CD4-positive, alpha-beta memory T cell (primary cell): ENCODE measurements around the gene CRYBA4. TPM values are rescaled to one million over a fixed set of nuclear protein-coding genes. Genes with fewer than 3 reads are reported as not detected.

Experiments
- CTCF ChIA-PET: fragments of 350-600 bp; sonication (Branson Sonifier 250); formaldehyde crosslinking; loops from one replicate; lab custom pipeline; 2021; ENCODE audit warnings: inconsistent platforms; ENCODE audit not compliant: partially characterized antibody; lab: Charles Lee
- POLR2A ChIA-PET: fragments of 350-600 bp; sonication (Branson Sonifier 250); formaldehyde crosslinking; loops from one replicate; lab custom pipeline; 2021; ENCODE audit not compliant: partially characterized antibody; lab: Charles Lee
- DNase-seq, 5 donors: peaks; one replicate each; pipeline versions ENCODE4 v3.0.0 to v3.0.0-alpha.2; 2020 to 2022; ENCODE audit warnings: mixed read lengths in 1 of 5
- H3K27ac ChIP-seq: one replicate; pipeline ENCODE4 v1.7.0; 2013; ENCODE audit warnings: low read depth, low read length
- H3K27me3 ChIP-seq: 2 replicates; pipeline ENCODE4 v1.7.0; 2013; ENCODE audit warnings: mild to moderate bottlenecking, low read length, moderate library complexity; ENCODE audit not compliant: insufficient read depth
- H3K36me3 ChIP-seq: 2 replicates; pipeline ENCODE4 v1.7.0; 2013; ENCODE audit warnings: mild to moderate bottlenecking, low read length, moderate library complexity; ENCODE audit not compliant: insufficient read depth
- H3K4me1 ChIP-seq: 2 replicates; pipeline ENCODE4 v1.7.0; 2013; ENCODE audit warnings: mild to moderate bottlenecking, low read length, moderate library complexity; ENCODE audit not compliant: insufficient read depth
- H3K4me3 ChIP-seq, 2 donors: one replicate each; pipeline ENCODE4 v1.7.0; 2013; ENCODE audit warnings: low read length in 2 of 2, mild to moderate bottlenecking in 1 of 2
- H3K9me3 ChIP-seq, 2 donors: one replicate each; pipeline ENCODE4 v1.7.0; 2013; ENCODE audit warnings: low read length in 2 of 2, control low read depth in 1 of 2; ENCODE audit not compliant: control insufficient read depth in 1 of 2
- H3K27ac Mint-ChIP-seq, 7 donors: one replicate each; pipeline ENCODE4 v1.8.0; 2020 to 2021; ENCODE audit warnings: mixed read lengths in 7 of 7, mild to moderate bottlenecking in 6 of 7, inconsistent platforms in 3 of 7, moderate library complexity in 3 of 7
- H3K27me3 Mint-ChIP-seq, 2 donors: one replicate each; pipeline ENCODE4 v1.8.0; 2020 to 2021; ENCODE audit warnings: mixed read lengths in 2 of 2
- H3K36me3 Mint-ChIP-seq, 2 donors: one replicate each; pipeline ENCODE4 v1.8.0; 2020 to 2021; ENCODE audit warnings: mixed read lengths in 2 of 2, inconsistent platforms in 1 of 2, mild to moderate bottlenecking in 1 of 2
- H3K4me1 Mint-ChIP-seq, 4 donors: one replicate each; pipeline ENCODE4 v1.8.0; 2020 to 2021; ENCODE audit warnings: mixed read lengths in 4 of 4, mild to moderate bottlenecking in 1 of 4
- H3K4me3 Mint-ChIP-seq, 8 donors: one replicate each; pipeline ENCODE4 v1.8.0; 2020 to 2021; ENCODE audit warnings: mixed read lengths in 8 of 8, mild to moderate bottlenecking in 7 of 8, moderate library complexity in 6 of 8, inconsistent platforms in 3 of 8
- H3K9me3 Mint-ChIP-seq, 8 donors: one replicate each; pipeline ENCODE4 v1.8.0; 2020 to 2021; ENCODE audit warnings: mixed read lengths in 8 of 8, mild to moderate bottlenecking in 5 of 8, inconsistent platforms in 3 of 8, moderate library complexity in 1 of 8
- intact Hi-C: fragments of 100-400 bp; cut with micrococcal nuclease; formaldehyde crosslinking; loops from one replicate; pipeline ENCODE4 v1.15.1; 2023
- polyA plus RNA-seq, 2 donors: library from polyadenylated mRNA; unstranded; fragments of 300-500 nt; fragmentation: Illumina TruSeq; gene quantifications; one replicate each; pipeline ENCODE4 v1.2.3, GENCODE V29; 2021
- total RNA-seq, 2 experiments: library from RNA; stranded (reverse); gene quantifications; one replicate each; pipeline ENCODE4 v1.2.3, GENCODE V29; 2021

CRYBA4 gene
- total and polyA plus RNA-seq, 4 experiments from 2014 or later = not detected

DNA sequence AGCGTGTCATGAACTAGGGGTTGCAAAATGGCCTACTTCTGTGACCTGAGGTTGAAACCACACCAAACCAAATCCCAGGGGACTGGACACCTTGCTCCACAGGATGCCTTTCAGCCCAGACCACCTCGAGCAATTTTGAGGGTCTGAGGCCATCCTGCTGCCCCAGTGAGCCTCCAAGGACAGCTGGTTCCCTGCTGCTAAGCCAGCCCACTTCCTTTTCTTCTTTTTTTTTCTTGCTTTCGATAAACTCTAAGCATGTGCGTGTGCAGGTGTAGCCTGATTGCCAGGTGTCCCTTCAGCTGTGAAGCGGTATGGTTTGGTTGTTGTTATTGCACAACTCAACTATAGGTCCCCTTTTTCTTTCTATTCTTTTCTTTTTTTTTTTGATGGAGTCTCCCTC, 6.6 kb upstream of the CRYBA4 start:
- no peak overlapping the region for H3K4me3 Mint-ChIP-seq
- H3K9me3 Mint-ChIP-seq = peaks cover 0 to 2% (median 0%) of the 10 kb centered on the region in 8 donors
- H3K9me3 ChIP-seq = no peaks in the 10 kb centered on the region
- H3K36me3 Mint-ChIP-seq = no peaks in the 10 kb centered on the region
- H3K4me1 Mint-ChIP-seq = peaks cover 8 to 18% (median 9%) of the 10 kb centered on the region in 4 donors
- no peaks in the 10 kb centered on the region for H3K36me3 ChIP-seq
- DNase-seq = no peak
- ChIA-PET POLR2A (no interaction called here), CTCF (no interaction called here)
- intact Hi-C loops = no loop called here
- H3K4me3 ChIP-seq = no peak overlapping the region
- H3K27me3 ChIP-seq = no peaks in the 10 kb centered on the region
- no peak overlapping the region for H3K27ac Mint-ChIP-seq
- H3K27me3 Mint-ChIP-seq = peaks cover 0 to 3% of the 10 kb centered on the region in 2 donors
- peaks cover 10% of the 10 kb centered on the region for H3K4me1 ChIP-seq
- no peak overlapping the region for H3K27ac ChIP-seq

DNA sequence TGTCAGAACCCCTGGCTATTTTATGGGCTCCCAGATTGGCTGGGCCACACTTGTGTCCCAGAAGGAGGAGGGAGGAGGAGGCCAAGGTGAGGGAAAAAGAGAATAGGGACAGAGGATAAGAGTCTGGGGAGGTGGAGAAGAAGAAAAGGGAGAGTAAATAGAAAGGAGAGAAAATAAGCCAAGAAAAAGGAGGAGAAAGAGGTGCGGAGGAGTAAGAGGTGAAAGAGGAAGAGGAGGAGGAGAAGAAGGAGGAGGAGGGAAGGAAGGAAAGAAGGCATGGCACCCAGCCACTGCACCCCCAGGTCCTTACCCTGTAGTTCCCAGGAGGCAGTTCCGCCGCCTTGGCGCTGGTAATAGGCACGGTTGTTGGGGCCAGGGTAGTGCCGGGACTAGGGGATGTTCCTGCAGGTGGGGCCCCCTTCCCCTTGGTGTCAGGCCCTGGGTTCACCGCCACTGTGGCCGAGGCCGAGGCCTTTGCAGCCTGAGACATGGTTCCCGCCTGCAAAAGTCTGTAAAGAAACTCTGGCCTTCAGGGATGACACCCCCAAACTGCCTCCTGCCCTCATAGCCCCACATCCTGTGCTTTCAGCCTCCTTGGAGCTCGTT, 5.8 kb upstream of the CRYBA4 start:
- H3K4me1 ChIP-seq = peaks cover 3% of the 10 kb centered on the region
- no peaks in the 10 kb centered on the region for H3K36me3 Mint-ChIP-seq
- H3K9me3 Mint-ChIP-seq = peaks cover 0 to 2% (median 0%) of the 10 kb centered on the region in 8 donors
- ChIA-PET CTCF (no interaction called here), POLR2A (interaction anchor here (0.7 kb wide), 1 partner anchor 23 kb away, joined by 3 read pairs; no protein-coding TSS in a partner anchor)
- H3K36me3 ChIP-seq = no peaks in the 10 kb centered on the region
- no peak overlapping the region for H3K4me3 ChIP-seq
- H3K4me1 Mint-ChIP-seq = peaks cover under 1 to 10% (median 3%) of the 10 kb centered on the region in 4 donors
- no peak overlapping the region for H3K4me3 Mint-ChIP-seq
- intact Hi-C loops = no loop called here
- H3K27me3 ChIP-seq = no peaks in the 10 kb centered on the region
- peaks cover 0 to 3% of the 10 kb centered on the region in 2 donors for H3K27me3 Mint-ChIP-seq
- no peak overlapping the region for H3K27ac Mint-ChIP-seq
- DNase-seq = no peak
- H3K9me3 ChIP-seq = no peaks in the 10 kb centered on the region
- H3K27ac ChIP-seq = no peak overlapping the region

- H3K4me3 ChIP-seq = no peak overlapping the region
- H3K27me3 ChIP-seq = no peaks in the 10 kb centered on the region
- H3K27ac Mint-ChIP-seq = peak overlapping the region in 1 of 7 donors; percentile 6
- no peak overlapping the region for H3K27ac ChIP-seq
- no peaks in the 10 kb centered on the region for H3K36me3 Mint-ChIP-seq
- peaks cover 0 to 2% (median 0%) of the 10 kb centered on the region in 8 donors for H3K9me3 Mint-ChIP-seq
- H3K4me3 Mint-ChIP-seq = no peak overlapping the region
- H3K4me1 ChIP-seq = no peaks in the 10 kb centered on the region
- H3K9me3 ChIP-seq = no peaks in the 10 kb centered on the region
- CTCF ChIA-PET = no interaction called here
- no peaks in the 10 kb centered on the region for H3K36me3 ChIP-seq
- H3K4me1 Mint-ChIP-seq = peaks cover 0 to 10% (median 3%) of the 10 kb centered on the region in 4 donors
- intact Hi-C loops = no loop called here
- POLR2A ChIA-PET = interaction anchor here (0.7 kb wide), 1 partner anchor 24 kb away, joined by 3 read pairs; no protein-coding TSS in a partner anchor
- peaks cover 0 to 3% of the 10 kb centered on the region in 2 donors for H3K27me3 Mint-ChIP-seq
- no peak for DNase-seq
Measured at GRCh38 chr22:26616650-26617049, 5.1 kb upstream of the CRYBA4 start.

GRCh38 chr22:26617271-26618199, 4.2 kb upstream of the CRYBA4 start, which contains the start of gene CRYBB1:
Gene CRYBB1 (minus strand): TSS chr22:26618027. CDS start chr22:26616319, 1,708 bp downstream.
- CTCF ChIA-PET = no interaction called here
- H3K36me3 Mint-ChIP-seq = no peaks in the 10 kb centered on the region
- no peaks in the 10 kb centered on the region for H3K36me3 ChIP-seq
- DNase-seq = no peak
- H3K9me3 ChIP-seq = no peaks in the 10 kb centered on the region
- peaks cover 0 to 2% (median 0%) of the 10 kb centered on the region in 8 donors for H3K9me3 Mint-ChIP-seq
- intact Hi-C loops = no loop called here
- POLR2A ChIA-PET = no interaction called here
- H3K4me3 Mint-ChIP-seq = no peak within 1 kb of the TSS
- H3K27ac Mint-ChIP-seq = peak within 1 kb of the TSS in 4 of 7 donors; percentile 41 to 88 (median 58)
- peaks cover 0 to 9% (median 3%) of the 10 kb centered on the region in 4 donors for H3K4me1 Mint-ChIP-seq
- H3K27ac ChIP-seq = no peak within 1 kb of the TSS
- no peaks in the 10 kb centered on the region for H3K27me3 ChIP-seq
- peaks cover 0 to 3% of the 10 kb centered on the region in 2 donors for H3K27me3 Mint-ChIP-seq
- H3K4me1 ChIP-seq = no peaks in the 10 kb centered on the region
- H3K4me3 ChIP-seq = no peak within 1 kb of the TSS

GRCh38 chr22:26618455-26618854, 3.3 kb upstream of the CRYBA4 start:
- Histone ChIP-seq H3K27me3 (no peaks in the 10 kb centered on the region), H3K27ac (no peak overlapping the region), H3K4me1 (no peaks in the 10 kb centered on the region), H3K9me3 (no peaks in the 10 kb centered on the region), H3K36me3 (no peaks in the 10 kb centered on the region), H3K4me3 (no peak overlapping the region)
- H3K27me3 Mint-ChIP-seq = no peaks in the 10 kb centered on the region
- DNase-seq = no peak
- intact Hi-C loops = no loop called here
- no peaks in the 10 kb centered on the region for H3K9me3 Mint-ChIP-seq
- ChIA-PET POLR2A (no interaction called here), CTCF (no interaction called here)
- no peak overlapping the region for H3K4me3 Mint-ChIP-seq
- peaks cover 0 to 3% (median under 1%) of the 10 kb centered on the region in 4 donors for H3K4me1 Mint-ChIP-seq
- no peaks in the 10 kb centered on the region for H3K36me3 Mint-ChIP-seq
- H3K27ac Mint-ChIP-seq = peak overlapping the region in 3 of 7 donors; percentile 41 to 63 (median 53)

- Mint-ChIP-seq H3K27ac (no peak overlapping the region), H3K4me1 (peaks cover 0 to 3% (median under 1%) of the 10 kb centered on the region in 4 donors), H3K36me3 (no peaks in the 10 kb centered on the region), H3K4me3 (no peak overlapping the region), H3K9me3 (no peaks in the 10 kb centered on the region), H3K27me3 (no peaks in the 10 kb centered on the region)
- H3K27me3 ChIP-seq = no peaks in the 10 kb centered on the region
- no peaks in the 10 kb centered on the region for H3K4me1 ChIP-seq
- H3K4me3 ChIP-seq = no peak overlapping the region
- no peak for DNase-seq
- no peaks in the 10 kb centered on the region for H3K9me3 ChIP-seq
- POLR2A ChIA-PET = no interaction called here
- intact Hi-C loops = no loop called here
- CTCF ChIA-PET = no interaction called here
- no peaks in the 10 kb centered on the region for H3K36me3 ChIP-seq
- H3K27ac ChIP-seq = no peak overlapping the region
Measured at GRCh38 chr22:26619510-26619909, 2.3 kb upstream of the CRYBA4 start.

DNA sequence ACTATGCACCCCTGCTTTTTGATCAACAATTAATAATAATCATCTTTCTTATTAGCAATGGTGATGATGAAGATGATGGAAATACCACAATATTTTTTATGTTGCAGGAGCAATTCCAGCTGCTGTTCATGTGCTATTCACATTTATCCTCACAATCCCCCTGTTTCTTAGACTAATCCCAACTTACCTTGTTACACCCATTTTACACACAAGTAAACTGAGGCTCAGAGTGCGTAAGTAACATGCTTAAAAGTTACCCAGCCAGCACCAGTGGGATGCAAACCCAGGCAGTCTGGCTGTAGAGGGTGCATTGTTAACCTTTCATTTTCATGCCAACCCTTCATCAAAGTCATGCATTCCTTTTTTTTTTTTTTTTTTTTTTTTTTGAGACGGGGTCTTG, 1.6 kb upstream of the CRYBA4 start:
- CTCF ChIA-PET = interaction anchor here (0.7 kb wide), 1 partner anchor 159 kb away, joined by 3 read pairs; no protein-coding TSS in a partner anchor
- Mint-ChIP-seq H3K9me3 (no peaks in the 10 kb centered on the region), H3K4me1 (peaks cover 0 to 3% (median under 1%) of the 10 kb centered on the region in 4 donors), H3K27ac (peak overlapping the region in 1 of 7 donors; percentile 43), H3K4me3 (no peak overlapping the region), H3K27me3 (no peaks in the 10 kb centered on the region), H3K36me3 (no peaks in the 10 kb centered on the region)
- no peaks in the 10 kb centered on the region for H3K36me3 ChIP-seq
- POLR2A ChIA-PET = no interaction called here
- no peaks in the 10 kb centered on the region for H3K27me3 ChIP-seq
- H3K27ac ChIP-seq = no peak overlapping the region
- no peaks in the 10 kb centered on the region for H3K9me3 ChIP-seq
- no peak overlapping the region for H3K4me3 ChIP-seq
- no peak for DNase-seq
- intact Hi-C loops = no loop called here
- no peaks in the 10 kb centered on the region for H3K4me1 ChIP-seq
